GM12878 (cell line): ENCODE measurements around the gene SRGAP1. TPM values are rescaled to one million over a fixed set of nuclear protein-coding genes. Genes with fewer than 3 reads are reported as not detected.

Experiments used
- CBX5 ChIP-seq: sonication (generic); IDR thresholded peaks from 2 replicates; pipeline ENCODE4 v1.6.1; 2016; ENCODE audit warnings: low read depth, moderate library complexity, mild to moderate bottlenecking, inconsistent platforms
- CUX1 ChIP-seq: IDR thresholded peaks from 2 replicates; pipeline ENCODE4 v1.6.1; 2012; ENCODE audit warnings: improper control_type of control experiment, low read depth, low read length; ENCODE audit not compliant: insufficient replicate concordance
- HCFC1 ChIP-seq: fragments of 150-350 bp; IDR thresholded peaks from 2 replicates; pipeline ENCODE4 v1.6.1; 2014; ENCODE audit warnings: low read length
- PKNOX1 ChIP-seq: fragments of 450-650 bp; IDR thresholded peaks from 2 replicates; pipeline ENCODE4 v1.6.1; 2016; ENCODE audit warnings: mild to moderate bottlenecking
- SMARCA5 ChIP-seq: fragments of 450-650 bp; IDR thresholded peaks from 2 replicates; pipeline ENCODE4 v1.6.1; 2017; ENCODE audit warnings: mild to moderate bottlenecking
- SUZ12 ChIP-seq: fragments of 200-600 bp; sonication (generic); IDR thresholded peaks from one replicate; pipeline ENCODE4 v1.6.1; 2018; ENCODE audit warnings: antibody characterized with exemption, mild to moderate bottlenecking; ENCODE audit not compliant: unreplicated experiment
- TBL1XR1 ChIP-seq: IDR thresholded peaks from 2 replicates; pipeline ENCODE4 v1.6.1; 2012; ENCODE audit warnings: low read depth, low read length, improper control_type of control experiment
- ZNF687 ChIP-seq: fragments of 450-650 bp; IDR thresholded peaks from 2 replicates; pipeline ENCODE4 v1.6.1; 2017; ENCODE audit warnings: mild to moderate bottlenecking, moderate library complexity
- polyA plus RNA-seq, 11 experiments: library from polyadenylated mRNA; depleted of rRNA in 4 of 11; unstranded in 6 of 11; stranded (reverse) in 5 of 11; fragments of >200 nt; fragmentation: Nextera tagmentation in 4 of 11; fragmentation: Illumina TruSeq in 1 of 11; extraction: Ambion mirVana in 4 of 11; extraction: Trizol in 1 of 11; gene quantifications; 1 replicate in 1 of 11; 2 replicates in 10 of 11; pipeline versions ENCODE4 v1.2.1 to v1.2.3, GENCODE V29; 2011 to 2016; ENCODE audit warnings: inconsistent platforms in 2 of 11, missing spikeins in 2 of 11, low read depth in 1 of 11
- total RNA-seq, 4 experiments: library from RNA; depleted of rRNA in 3 of 4; stranded (reverse); fragments of >200 nt in 3 of 4; fragmentation: Illumina TruSeq in 1 of 4; extraction: Trizol in 1 of 4; gene quantifications; 2 replicates each; pipeline versions ENCODE4 v1.2.1 to v1.2.3, GENCODE V29; 2013 to 2021

SRGAP1 gene
- total and polyA plus RNA-seq, 10 of the 15 experiments (the other 5 are each of a cell fraction or from before 2014, with no cell fraction given) = 0.16 to 0.85 (median 0.46) TPM

GRCh38 chr12:63862187-63862968, 17.9 kb downstream of the SRGAP1 start (continued):
- TF ChIP-seq CUX1 = no peak
- TF ChIP-seq TBL1XR1 = no peak
- no peak for TF ChIP-seq SUZ12
- no peak for TF ChIP-seq HCFC1
- no peak for TF ChIP-seq ZNF687
- TF ChIP-seq PKNOX1 = no peak
- TF ChIP-seq CBX5 = no peak
- TF ChIP-seq SMARCA5 = no peak
